ENCODE measurements around the gene ZNF729. TPM values are rescaled to one million over a fixed set of nuclear protein-coding genes. Genes with fewer than 3 reads are reported as not detected.
"Not testable (repeated sequence)": the region's sequence is repeated elsewhere in the genome, so short reads cannot be mapped to it uniquely, and the experiment has no call there.

Gene ZNF729
- total RNA-seq, 4 donors from 2014 or later = not detected

DNA sequence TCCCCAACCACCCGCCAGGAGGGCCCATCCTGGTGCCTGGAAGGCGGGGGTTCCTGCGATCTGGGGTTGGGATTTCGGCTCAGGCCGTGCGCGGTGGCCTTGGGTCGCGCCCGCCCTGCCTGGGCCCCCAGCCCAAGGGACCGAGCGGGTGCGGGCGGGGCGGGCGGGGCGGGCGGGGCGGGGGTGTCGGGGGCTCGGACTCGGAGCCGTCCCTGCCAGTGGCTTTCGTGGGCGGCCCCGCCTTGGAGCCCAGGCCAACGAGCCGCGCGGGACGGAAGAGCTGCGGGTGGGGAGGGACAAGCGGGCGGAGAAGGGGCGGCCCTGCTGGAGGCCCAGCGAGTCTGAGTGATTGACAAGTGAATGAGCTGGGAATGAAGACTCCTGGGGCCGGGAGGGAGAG lies 24.6 kb upstream of the ZNF729 start:
- no peak for TF ChIP-seq POLR2A (IDR thresholded peaks at IDR 0.05)
- TF ChIP-seq, protein P1, sequence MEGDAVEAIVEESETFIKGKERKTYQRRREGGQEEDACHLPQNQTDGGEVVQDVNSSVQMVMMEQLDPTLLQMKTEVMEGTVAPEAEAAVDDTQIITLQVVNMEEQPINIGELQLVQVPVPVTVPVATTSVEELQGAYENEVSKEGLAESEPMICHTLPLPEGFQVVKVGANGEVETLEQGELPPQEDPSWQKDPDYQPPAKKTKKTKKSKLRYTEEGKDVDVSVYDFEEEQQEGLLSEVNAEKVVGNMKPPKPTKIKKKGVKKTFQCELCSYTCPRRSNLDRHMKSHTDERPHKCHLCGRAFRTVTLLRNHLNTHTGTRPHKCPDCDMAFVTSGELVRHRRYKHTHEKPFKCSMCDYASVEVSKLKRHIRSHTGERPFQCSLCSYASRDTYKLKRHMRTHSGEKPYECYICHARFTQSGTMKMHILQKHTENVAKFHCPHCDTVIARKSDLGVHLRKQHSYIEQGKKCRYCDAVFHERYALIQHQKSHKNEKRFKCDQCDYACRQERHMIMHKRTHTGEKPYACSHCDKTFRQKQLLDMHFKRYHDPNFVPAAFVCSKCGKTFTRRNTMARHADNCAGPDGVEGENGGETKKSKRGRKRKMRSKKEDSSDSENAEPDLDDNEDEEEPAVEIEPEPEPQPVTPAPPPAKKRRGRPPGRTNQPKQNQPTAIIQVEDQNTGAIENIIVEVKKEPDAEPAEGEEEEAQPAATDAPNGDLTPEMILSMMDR (IDR thresholded peaks at IDR 0.05 in 4 of 5, conservative IDR thresholded peaks at IDR 0.05 in 1 of 5) = no peak
- Histone ChIP-seq H3K27me3 (no peaks in the 10 kb centered on the region), H3K36me3 (no peaks in the 10 kb centered on the region), H3K9me3 (no peaks in the 10 kb centered on the region), H3K27ac (no peak overlapping the region), H3K4me1 (no peaks in the 10 kb centered on the region), H3K4me3 (no peak overlapping the region)
- in situ Hi-C loops (cut with MboI; ENCODE audit: low sequenced_read_pairs in 4 of 4) = no loop called here
- intact Hi-C loops (cut with DNase I; ENCODE audit: low total_unique reads) = no loop called here
- DNase-seq (no peak), ATAC-seq (no peak)

DNA sequence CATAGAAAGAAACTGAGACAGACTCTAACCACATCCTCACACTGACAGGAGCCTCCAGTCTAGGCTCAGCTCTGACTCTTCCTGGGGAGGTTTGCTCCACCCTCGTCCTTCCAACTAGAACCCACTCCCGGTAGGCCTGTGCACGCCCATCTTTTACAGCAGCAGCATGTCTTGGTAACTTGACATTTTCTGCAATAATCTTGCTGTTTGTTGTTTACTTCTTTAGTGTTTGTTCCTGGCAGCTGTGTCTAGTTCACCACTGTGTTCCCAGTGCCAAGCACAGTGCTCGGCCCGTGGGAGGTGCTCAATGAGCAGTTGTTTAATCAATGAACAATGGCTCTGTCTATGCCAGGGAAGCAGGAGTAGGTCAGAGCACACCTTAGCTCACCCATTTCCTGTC lies 23.1 kb upstream of the ZNF729 start:
- Histone ChIP-seq H3K27me3 (no peaks in the 10 kb centered on the region), H3K27ac (no peak overlapping the region), H3K36me3 (no peaks in the 10 kb centered on the region), H3K9me3 (no peaks in the 10 kb centered on the region), H3K4me1 (no peaks in the 10 kb centered on the region), H3K4me3 (no peak overlapping the region)
- TF ChIP-seq, protein P1 (IDR thresholded peaks at IDR 0.05 in 4 of 5, conservative IDR thresholded peaks at IDR 0.05 in 1 of 5) = no peak
- TF ChIP-seq POLR2A (IDR thresholded peaks at IDR 0.05) = no peak
- in situ Hi-C loops (cut with MboI; ENCODE audit: low sequenced_read_pairs in 4 of 4) = no loop called here
- intact Hi-C loops (cut with DNase I; ENCODE audit: low total_unique reads) = no loop called here
- ATAC-seq (no peak), DNase-seq (no peak)

DNA sequence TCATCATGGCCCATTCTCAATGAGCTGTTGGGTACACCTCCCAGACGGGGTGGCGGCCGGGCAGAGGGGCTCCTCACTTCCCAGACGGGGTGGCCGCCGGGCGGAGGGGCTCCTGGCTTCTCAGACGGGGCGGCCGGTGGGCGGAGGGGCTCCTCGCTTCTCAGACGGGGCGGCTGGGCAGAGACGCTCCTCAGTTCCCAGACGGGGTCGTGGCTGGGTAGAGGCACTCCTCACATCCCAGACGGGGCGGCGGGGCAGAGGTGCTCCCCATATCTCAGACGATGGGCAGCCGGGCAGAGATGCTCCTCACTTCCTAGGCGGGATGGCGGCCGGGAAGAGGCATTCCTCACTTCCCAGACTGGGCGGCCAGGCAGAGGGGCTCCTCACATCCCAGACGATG lies 35.3 kb downstream of the ZNF729 start:
- H3K9me3 ChIP-seq; intact Hi-C loops (cut with DNase I; ENCODE audit: low total_unique reads); H3K27me3 ChIP-seq; H3K4me3 ChIP-seq; ATAC-seq; DNase-seq; H3K36me3 ChIP-seq; H3K27ac ChIP-seq; H3K4me1 ChIP-seq; in situ Hi-C loops (cut with MboI; ENCODE audit: low sequenced_read_pairs in 4 of 4): not testable (repeated sequence)

DNA sequence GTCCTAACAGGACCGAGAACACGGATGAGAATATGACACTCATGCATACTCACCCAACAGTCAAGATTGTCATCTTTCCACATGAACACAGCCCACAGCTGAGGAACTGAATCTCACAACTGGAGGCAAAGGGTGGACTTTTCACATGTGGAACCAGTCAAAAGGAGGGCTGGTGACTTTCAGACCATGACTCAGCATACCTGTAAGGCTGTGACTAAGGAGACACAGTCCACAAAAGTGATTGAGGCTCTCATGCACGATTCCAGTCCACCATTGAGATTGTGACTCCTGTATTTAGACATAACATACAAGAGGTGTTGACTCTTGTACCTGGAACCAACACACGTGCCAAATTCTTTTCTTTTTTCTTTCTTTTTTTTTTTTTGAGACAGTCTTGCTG lies 40.0 kb downstream of the ZNF729 start:
- Histone ChIP-seq H3K36me3 (no peaks in the 10 kb centered on the region), H3K27me3 (no peaks in the 10 kb centered on the region), H3K4me1 (no peaks in the 10 kb centered on the region), H3K4me3 (no peak overlapping the region), H3K9me3 (no peaks in the 10 kb centered on the region), H3K27ac (no peak overlapping the region)
- no peak for DNase-seq
- in situ Hi-C loops (cut with MboI; ENCODE audit: low sequenced_read_pairs in 4 of 4) (no loop called here), intact Hi-C loops (cut with DNase I; ENCODE audit: low total_unique reads) (no loop called here)
- TF ChIP-seq, protein P1 (IDR thresholded peaks at IDR 0.05 in 4 of 5, conservative IDR thresholded peaks at IDR 0.05 in 1 of 5) = no peak
- no peak for TF ChIP-seq POLR2A (IDR thresholded peaks at IDR 0.05)
- no peak for ATAC-seq

DNA sequence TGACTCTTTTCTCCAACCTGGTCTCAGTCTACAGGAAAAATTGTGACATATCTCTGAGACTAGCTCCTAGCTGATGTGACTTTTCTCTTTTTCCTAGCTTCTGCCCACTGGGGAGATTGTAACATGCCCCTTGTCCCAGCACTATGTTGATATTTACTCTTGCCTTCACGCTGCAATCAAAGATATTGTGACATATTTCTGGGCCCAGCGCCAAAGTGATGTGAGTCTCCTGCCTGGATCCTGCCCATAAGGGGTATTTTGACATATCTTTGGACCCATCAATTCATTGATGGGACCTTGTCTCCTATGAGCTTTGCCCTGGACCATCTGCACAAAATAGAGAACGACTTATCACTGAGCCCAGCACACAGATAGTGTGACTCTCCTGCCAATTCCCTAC lies 41.1 kb downstream of the ZNF729 start:
- Histone ChIP-seq H3K36me3 (no peaks in the 10 kb centered on the region), H3K27ac (no peak overlapping the region), H3K9me3 (no peaks in the 10 kb centered on the region), H3K27me3 (no peaks in the 10 kb centered on the region), H3K4me3 (no peak overlapping the region), H3K4me1 (no peaks in the 10 kb centered on the region)
- DNase-seq (no peak), ATAC-seq (no peak)
- intact Hi-C loops (cut with DNase I; ENCODE audit: low total_unique reads) = no loop called here
- in situ Hi-C loops (cut with MboI; ENCODE audit: low sequenced_read_pairs in 4 of 4) = no loop called here
- TF ChIP-seq, protein P1 (IDR thresholded peaks at IDR 0.05 in 4 of 5, conservative IDR thresholded peaks at IDR 0.05 in 1 of 5) = no peak
- no peak for TF ChIP-seq POLR2A (IDR thresholded peaks at IDR 0.05)
